ENCODE data around the gene MIS18A.

- no peak for TF ChIP-seq CTCF (IDR thresholded peaks at IDR 0.05)
- no peak for TF ChIP-seq POLR2A (IDR thresholded peaks at IDR 0.05)
Observed at GRCh38 chr21:32312976-32313375, 34.1 kb upstream of the MIS18A start.
